Endothelial cell of umbilical vein (primary cell): ENCODE measurements around the gene MTG2.

Source experiments
- EZH2 ChIP-seq: IDR thresholded peaks from 2 replicates; pipeline ENCODE4 v1.6.1; 2012; ENCODE audit warnings: borderline replicate concordance, low read depth, mild to moderate bottlenecking, moderate library complexity, low read length, inconsistent platforms; ENCODE audit not compliant: severe bottlenecking
- POLR2A ChIP-seq: IDR thresholded peaks from 2 replicates; pipeline ENCODE4 v1.6.1; 2012; ENCODE audit warnings: low read depth, mild to moderate bottlenecking, control low read depth, low read length
- TF ChIP-seq, protein P1 (sequence below), 2 donors: IDR thresholded peaks; 1 replicate in 1 of 2; 2 replicates in 1 of 2; pipeline ENCODE4 v1.5.1; 2011; ENCODE audit warnings: low read length in 2 of 2, mild to moderate bottlenecking in 2 of 2, moderate library complexity in 2 of 2, control low read depth in 1 of 2, inconsistent platforms in 1 of 2, low read depth in 1 of 2; ENCODE audit not compliant: insufficient read depth in 1 of 2; ENCODE audit errors: extremely low read depth in 1 of 2
- TF ChIP-seq, protein P2 (sequence below): IDR thresholded peaks from 2 replicates; pipeline ENCODE4 v1.6.1; 2011; ENCODE audit not compliant: insufficient read depth, insufficient read length

DNA sequence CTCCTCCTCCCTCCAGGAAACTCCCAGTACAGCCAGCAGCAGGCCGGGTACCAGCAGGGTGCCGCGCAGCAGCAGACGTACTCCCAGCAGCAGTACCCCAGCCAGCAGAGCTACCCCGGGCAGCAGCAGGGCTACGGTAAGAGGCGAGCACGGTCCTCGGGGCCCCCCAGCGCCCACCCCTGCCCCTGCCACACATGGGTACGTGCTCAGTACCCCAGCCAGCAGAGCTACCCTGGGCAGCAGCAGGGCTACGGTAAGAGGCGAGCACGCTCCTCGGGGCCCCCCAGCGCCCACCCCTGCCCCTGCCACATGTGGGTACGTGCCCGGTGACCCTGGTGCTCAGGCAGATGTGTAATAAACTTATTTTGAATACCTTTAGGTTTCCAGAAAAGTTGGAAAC is 10.2 kb upstream of the MTG2 start:
- TF ChIP-seq, protein P1, sequence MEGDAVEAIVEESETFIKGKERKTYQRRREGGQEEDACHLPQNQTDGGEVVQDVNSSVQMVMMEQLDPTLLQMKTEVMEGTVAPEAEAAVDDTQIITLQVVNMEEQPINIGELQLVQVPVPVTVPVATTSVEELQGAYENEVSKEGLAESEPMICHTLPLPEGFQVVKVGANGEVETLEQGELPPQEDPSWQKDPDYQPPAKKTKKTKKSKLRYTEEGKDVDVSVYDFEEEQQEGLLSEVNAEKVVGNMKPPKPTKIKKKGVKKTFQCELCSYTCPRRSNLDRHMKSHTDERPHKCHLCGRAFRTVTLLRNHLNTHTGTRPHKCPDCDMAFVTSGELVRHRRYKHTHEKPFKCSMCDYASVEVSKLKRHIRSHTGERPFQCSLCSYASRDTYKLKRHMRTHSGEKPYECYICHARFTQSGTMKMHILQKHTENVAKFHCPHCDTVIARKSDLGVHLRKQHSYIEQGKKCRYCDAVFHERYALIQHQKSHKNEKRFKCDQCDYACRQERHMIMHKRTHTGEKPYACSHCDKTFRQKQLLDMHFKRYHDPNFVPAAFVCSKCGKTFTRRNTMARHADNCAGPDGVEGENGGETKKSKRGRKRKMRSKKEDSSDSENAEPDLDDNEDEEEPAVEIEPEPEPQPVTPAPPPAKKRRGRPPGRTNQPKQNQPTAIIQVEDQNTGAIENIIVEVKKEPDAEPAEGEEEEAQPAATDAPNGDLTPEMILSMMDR (IDR thresholded peaks at IDR 0.05; ENCODE audit: extremely low read depth in 1 of 2, insufficient read depth in 1 of 2, low read depth in 1 of 2, low read length in 2 of 2), result no peak
- no peak for TF ChIP-seq POLR2A
- no peak for TF ChIP-seq EZH2
- TF ChIP-seq, protein P2, sequence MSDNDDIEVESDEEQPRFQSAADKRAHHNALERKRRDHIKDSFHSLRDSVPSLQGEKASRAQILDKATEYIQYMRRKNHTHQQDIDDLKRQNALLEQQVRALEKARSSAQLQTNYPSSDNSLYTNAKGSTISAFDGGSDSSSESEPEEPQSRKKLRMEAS, result no peak
